IMR-90 (cell line): ENCODE measurements around the gene MICA. TPM values are rescaled to one million over a fixed set of nuclear protein-coding genes. Genes with fewer than 3 reads are reported as not detected.

Experiments used
- ATAC-seq: fragments of 200-7000 bp; cut with Tn5 transposase; 2 replicates; pipeline ENCODE4 v1.9.1; 2020; ENCODE audit warnings: low read depth, mild to moderate bottlenecking, moderate library complexity
- BruUV-seq: library from RNA; stranded (reverse); fragments of 400-500 nt; replicated peaks from 2 replicates; lab custom pipeline; 2021; lab: Mats Ljungman, UMichigan
- CTCF ChIA-PET: fragments of 300-600 bp; formaldehyde crosslinking; extraction: SDS; loops from one replicate; lab custom pipeline; 2021; ENCODE audit warnings: antibody characterized with exemption; lab: Yijun Ruan, JAX
- POLR2A ChIA-PET: fragments of 300-600 bp; sonication (Branson Sonifier 250); formaldehyde crosslinking; loops from one replicate; lab custom pipeline; 2022; ENCODE audit warnings: antibody characterized with exemption; ENCODE audit not compliant: unreplicated experiment; lab: Charles Lee
- DNase-seq: peaks from one replicate; pipeline ENCODE4 v3.0.0; 2013
- H2AFZ ChIP-seq: replicated peaks from 2 replicates; pipeline ENCODE3; 2013; ENCODE audit warnings: low read length, mild to moderate bottlenecking; ENCODE audit not compliant: poor library complexity
- H2AK5ac ChIP-seq: 2 replicates; pipeline ENCODE4 v1.6.1; 2013; ENCODE audit warnings: low read depth, low read length, inconsistent platforms
- H2AK9ac ChIP-seq: replicated peaks from 2 replicates; pipeline ENCODE3; 2013; ENCODE audit warnings: mild to moderate bottlenecking, low read depth, low read length, moderate library complexity; ENCODE audit not compliant: poor library complexity
- H2BK120ac ChIP-seq: 2 replicates; pipeline ENCODE4 v1.6.1; 2013; ENCODE audit warnings: low read depth, low read length, inconsistent platforms
- H2BK15ac ChIP-seq: 3 replicates; pipeline ENCODE4 v1.6.1; 2013; ENCODE audit warnings: low read depth, low read length, inconsistent platforms
- H2BK20ac ChIP-seq: 2 replicates; pipeline ENCODE4 v1.6.1; 2013; ENCODE audit warnings: low read depth, mild to moderate bottlenecking, inconsistent platforms, low read length, moderate library complexity
- H2BK5ac ChIP-seq: 2 replicates; pipeline ENCODE4 v1.6.1; 2013; ENCODE audit warnings: mild to moderate bottlenecking, low read depth, low read length, inconsistent platforms; ENCODE audit not compliant: poor library complexity, severe bottlenecking
- H3K14ac ChIP-seq: replicated peaks from 2 replicates; pipeline ENCODE4 v1.6.1; 2013; ENCODE audit warnings: low read depth, low read length, inconsistent platforms
- H3K18ac ChIP-seq: 2 replicates; pipeline ENCODE4 v1.6.1; 2013; ENCODE audit warnings: low read depth, low read length, control low read depth
- H3K23ac ChIP-seq: 2 replicates; pipeline ENCODE4 v1.6.1; 2013; ENCODE audit warnings: low read depth, low read length, inconsistent platforms
- H3K27ac ChIP-seq: 2 replicates; pipeline ENCODE4 v1.5.1; 2013; ENCODE audit warnings: mild to moderate bottlenecking, control low read depth, low read length; ENCODE audit not compliant: insufficient read depth
- H3K27me3 ChIP-seq: 2 replicates; pipeline ENCODE4 v1.6.1; 2013; ENCODE audit warnings: low read length; ENCODE audit not compliant: control insufficient read depth, insufficient read depth
- H3K36me3 ChIP-seq: 2 replicates; pipeline ENCODE4 v1.6.1; 2013; ENCODE audit warnings: low read length, mixed read lengths; ENCODE audit not compliant: control insufficient read depth, insufficient read depth
- H3K4ac ChIP-seq: 2 replicates; pipeline ENCODE4 v1.6.1; 2013; ENCODE audit warnings: low read depth, low read length, inconsistent platforms
- H3K4me1 ChIP-seq: 2 replicates; pipeline ENCODE4 v1.6.1; 2013; ENCODE audit warnings: low read length, mixed read lengths; ENCODE audit not compliant: control insufficient read depth, insufficient read depth
- H3K4me2 ChIP-seq: 2 replicates; pipeline ENCODE4 v1.6.1; 2013; ENCODE audit warnings: low read depth, mild to moderate bottlenecking, control low read depth, low read length, moderate library complexity
- H3K4me3 ChIP-seq: 2 replicates; pipeline ENCODE4 v1.5.1; 2013; ENCODE audit warnings: low read depth, mild to moderate bottlenecking, control low read depth, low read length, moderate library complexity; ENCODE audit not compliant: insufficient read depth
- H3K56ac ChIP-seq: 2 replicates; pipeline ENCODE4 v1.6.1; 2013; ENCODE audit warnings: low read length, inconsistent platforms; ENCODE audit not compliant: insufficient read depth; ENCODE audit errors: extremely low read depth
- H3K79me1 ChIP-seq, 2 experiments: 2 replicates each; pipeline ENCODE4 v1.6.1; 2013; ENCODE audit warnings: low read length in 2 of 2, inconsistent platforms in 1 of 2, low read depth in 1 of 2
- H3K9ac ChIP-seq: 2 replicates; pipeline ENCODE4 v1.6.1; 2013; ENCODE audit warnings: low read depth, low read length, control low read depth
- H3K9me1 ChIP-seq: 2 replicates; pipeline ENCODE4 v1.6.1; 2013; ENCODE audit warnings: low read length, inconsistent platforms; ENCODE audit not compliant: insufficient read depth
- H3K9me3 ChIP-seq: 2 replicates; pipeline ENCODE4 v1.6.1; 2013; ENCODE audit warnings: low read length; ENCODE audit not compliant: control insufficient read depth, insufficient read depth
- H4K20me1 ChIP-seq: 2 replicates; pipeline ENCODE4 v1.6.1; 2013; ENCODE audit warnings: low read length, inconsistent platforms; ENCODE audit not compliant: insufficient read depth
- H4K5ac ChIP-seq: 2 replicates; pipeline ENCODE4 v1.6.1; 2013; ENCODE audit warnings: mild to moderate bottlenecking, low read depth, low read length, control low read depth
- H4K8ac ChIP-seq, 2 experiments: 2 replicates each; pipeline ENCODE4 v1.6.1; 2013; ENCODE audit warnings: low read depth in 2 of 2, low read length in 2 of 2, control low read depth in 1 of 2, inconsistent platforms in 1 of 2
- H4K91ac ChIP-seq: 2 replicates; pipeline ENCODE4 v1.6.1; 2013; ENCODE audit warnings: low read depth, low read length, inconsistent platforms; ENCODE audit not compliant: insufficient read depth
- BHLHE40 ChIP-seq: fragments of 150-350 bp; IDR thresholded peaks from 2 replicates; pipeline ENCODE4 v1.6.1; 2016; ENCODE audit warnings: mild to moderate bottlenecking, low read depth, low read length
- CEBPB ChIP-seq: IDR thresholded peaks from 2 replicates; pipeline ENCODE4 v1.6.1; 2012; ENCODE audit warnings: low read depth, low read length, improper control_type of control experiment
- CHD1 ChIP-seq: IDR thresholded peaks from 2 replicates; pipeline ENCODE4 v1.6.1; 2012; ENCODE audit warnings: low read depth, low read length, improper control_type of control experiment
- FOS ChIP-seq: fragments of 150-350 bp; IDR thresholded peaks from 2 replicates; pipeline ENCODE4 v1.6.1; 2016; ENCODE audit warnings: low read depth, low read length
- MAFK ChIP-seq: IDR thresholded peaks from 2 replicates; pipeline ENCODE4 v1.6.1; 2012; ENCODE audit warnings: low read depth, low read length, improper control_type of control experiment
- MAZ ChIP-seq: IDR thresholded peaks from 2 replicates; pipeline ENCODE4 v1.6.1; 2012; ENCODE audit warnings: low read depth, mild to moderate bottlenecking, low read length, improper control_type of control experiment, moderate library complexity, borderline replicate concordance
- MXI1 ChIP-seq: IDR thresholded peaks from 2 replicates; pipeline ENCODE4 v1.6.1; 2012; ENCODE audit warnings: low read depth, mild to moderate bottlenecking, low read length, moderate library complexity, borderline replicate concordance
- NFE2L2 ChIP-seq: fragments of 150-350 bp; IDR thresholded peaks from 2 replicates; pipeline ENCODE4 v1.6.1; 2016; ENCODE audit warnings: low read depth, mild to moderate bottlenecking, low read length
- POLR2A ChIP-seq: IDR thresholded peaks from 2 replicates; pipeline ENCODE4 v1.6.1; 2012; ENCODE audit warnings: mild to moderate bottlenecking, low read depth, low read length
- RAD21 ChIP-seq: IDR thresholded peaks from 2 replicates; pipeline ENCODE4 v1.6.1; 2012; ENCODE audit warnings: low read length, improper control_type of control experiment
- RCOR1 ChIP-seq: IDR thresholded peaks from 2 replicates; pipeline ENCODE4 v1.6.1; 2012; ENCODE audit warnings: mild to moderate bottlenecking, low read length, improper control_type of control experiment; ENCODE audit not compliant: insufficient replicate concordance
- RFX5 ChIP-seq: IDR thresholded peaks from 2 replicates; pipeline ENCODE4 v1.8.0; 2012; ENCODE audit warnings: low read depth, mild to moderate bottlenecking, low read length, moderate library complexity
- SMC3 ChIP-seq: fragments of 150-350 bp; IDR thresholded peaks from 2 replicates; pipeline ENCODE4 v1.6.1; 2016; ENCODE audit warnings: low read depth, mild to moderate bottlenecking, antibody characterized with exemption, low read length, moderate library complexity
- USF2 ChIP-seq: fragments of 150-350 bp; IDR thresholded peaks from 2 replicates; pipeline ENCODE4 v1.6.1; 2017; ENCODE audit warnings: mild to moderate bottlenecking, antibody characterized with exemption, low read length, low read depth
- WGBS, 2 experiments: methylation state at CpG; one replicate each; pipeline versions ENCODE4 v1.1.5 to v1.1.7; 2013; ENCODE audit warnings: missing lambda C conversion rate in 2 of 2; ENCODE audit not compliant: insufficient read length in 1 of 2; ENCODE audit errors: extremely low coverage in 2 of 2; 5-methylcytosine and 5-hydroxymethylcytosine counted together
- dilution Hi-C: fragments of 300-500 bp; cut with HindIII; formaldehyde crosslinking; loops from one replicate; pipeline ENCODE4 v1.14.3; 2018; ENCODE audit warnings: low sequenced_read_pairs; ENCODE audit not compliant: unreplicated experiment
- in situ Hi-C: fragments of 300-500 bp; cut with MboI; formaldehyde crosslinking; loops from 3 replicates; pipeline ENCODE4 v1.14.3; 2019; ENCODE audit warnings: low sequenced_read_pairs, inconsistent platforms, mixed read lengths
- intact Hi-C: fragments of 100-400 bp; cut with micrococcal nuclease; formaldehyde crosslinking; loops from 2 replicates; pipeline ENCODE4 v1.10.0; 2022
- polyA plus RNA-seq, 3 experiments: library from polyadenylated mRNA; depleted of rRNA; stranded (reverse); fragments of >200 nt; gene quantifications; 2 replicates each; pipeline ENCODE4 v1.2.3, GENCODE V29; 2012; ENCODE audit warnings: low replicate concordance in 1 of 3
- total RNA-seq: library from RNA; depleted of rRNA; stranded (reverse); fragments of >200 nt; gene quantifications from 2 replicates; pipeline ENCODE4 v1.2.3, GENCODE V29; 2012
- TF ChIP-seq, protein P1 (sequence below): fragments of 150-350 bp; IDR thresholded peaks from 2 replicates; pipeline ENCODE4 v1.6.1; 2016; ENCODE audit warnings: low read depth, mild to moderate bottlenecking, low read length, moderate library complexity, borderline replicate concordance
- TF ChIP-seq, protein P2 (sequence below): conservative IDR thresholded peaks from 2 replicates; pipeline ENCODE4 v1.5.1; 2012; ENCODE audit warnings: mild to moderate bottlenecking, low read depth, low read length, improper control_type of control experiment

The MICA gene
- total and polyA plus RNA-seq, 2 of the 4 experiments (the other 2 are of a cell fraction) = 55.9 to 67.7 TPM

- dilution Hi-C loops (no loop called here), in situ Hi-C loops (no loop called here), intact Hi-C loops (no loop called here)
- H3K56ac ChIP-seq = no peak overlapping the region
- H2AK9ac ChIP-seq = no peak overlapping the region
- H2BK5ac ChIP-seq = no peak overlapping the region
- no peak overlapping the region for H3K18ac ChIP-seq
- POLR2A ChIA-PET = no interaction called here
- no peak overlapping the region for H3K4ac ChIP-seq
- no peak overlapping the region for H3K27ac ChIP-seq
- CTCF ChIA-PET = no interaction called here
- TF ChIP-seq RCOR1 = no peak
- no peak for TF ChIP-seq CHD1
- TF ChIP-seq, protein P1, sequence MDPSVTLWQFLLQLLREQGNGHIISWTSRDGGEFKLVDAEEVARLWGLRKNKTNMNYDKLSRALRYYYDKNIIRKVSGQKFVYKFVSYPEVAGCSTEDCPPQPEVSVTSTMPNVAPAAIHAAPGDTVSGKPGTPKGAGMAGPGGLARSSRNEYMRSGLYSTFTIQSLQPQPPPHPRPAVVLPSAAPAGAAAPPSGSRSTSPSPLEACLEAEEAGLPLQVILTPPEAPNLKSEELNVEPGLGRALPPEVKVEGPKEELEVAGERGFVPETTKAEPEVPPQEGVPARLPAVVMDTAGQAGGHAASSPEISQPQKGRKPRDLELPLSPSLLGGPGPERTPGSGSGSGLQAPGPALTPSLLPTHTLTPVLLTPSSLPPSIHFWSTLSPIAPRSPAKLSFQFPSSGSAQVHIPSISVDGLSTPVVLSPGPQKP = no peak
- no peak for TF ChIP-seq RAD21
- TF ChIP-seq NFE2L2 = no peak
- no peak for TF ChIP-seq USF2
- TF ChIP-seq POLR2A = no peak
- no peak for TF ChIP-seq BHLHE40
- TF ChIP-seq, protein P2, sequence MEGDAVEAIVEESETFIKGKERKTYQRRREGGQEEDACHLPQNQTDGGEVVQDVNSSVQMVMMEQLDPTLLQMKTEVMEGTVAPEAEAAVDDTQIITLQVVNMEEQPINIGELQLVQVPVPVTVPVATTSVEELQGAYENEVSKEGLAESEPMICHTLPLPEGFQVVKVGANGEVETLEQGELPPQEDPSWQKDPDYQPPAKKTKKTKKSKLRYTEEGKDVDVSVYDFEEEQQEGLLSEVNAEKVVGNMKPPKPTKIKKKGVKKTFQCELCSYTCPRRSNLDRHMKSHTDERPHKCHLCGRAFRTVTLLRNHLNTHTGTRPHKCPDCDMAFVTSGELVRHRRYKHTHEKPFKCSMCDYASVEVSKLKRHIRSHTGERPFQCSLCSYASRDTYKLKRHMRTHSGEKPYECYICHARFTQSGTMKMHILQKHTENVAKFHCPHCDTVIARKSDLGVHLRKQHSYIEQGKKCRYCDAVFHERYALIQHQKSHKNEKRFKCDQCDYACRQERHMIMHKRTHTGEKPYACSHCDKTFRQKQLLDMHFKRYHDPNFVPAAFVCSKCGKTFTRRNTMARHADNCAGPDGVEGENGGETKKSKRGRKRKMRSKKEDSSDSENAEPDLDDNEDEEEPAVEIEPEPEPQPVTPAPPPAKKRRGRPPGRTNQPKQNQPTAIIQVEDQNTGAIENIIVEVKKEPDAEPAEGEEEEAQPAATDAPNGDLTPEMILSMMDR = no peak
- TF ChIP-seq SMC3 = no peak
- TF ChIP-seq MAZ = no peak
- TF ChIP-seq CEBPB = no peak
- TF ChIP-seq MAFK = no peak
- no peak for TF ChIP-seq MXI1
- TF ChIP-seq RFX5 = no peak
- no peak for TF ChIP-seq FOS
- no peak overlapping the region for H2AFZ ChIP-seq
- H3K4me2 ChIP-seq = no peak overlapping the region
- H3K36me3 ChIP-seq = peaks cover 9% of the 10 kb centered on the region
- no peak overlapping the region for H4K8ac ChIP-seq
- no peak overlapping the region for H2AK5ac ChIP-seq
- peaks cover 3% of the 10 kb centered on the region; the same call in 1 of the 2 replicates for H3K9me1 ChIP-seq
- no peaks in the 10 kb centered on the region for H3K4me1 ChIP-seq
- peaks cover 8% of the 10 kb centered on the region for H3K27me3 ChIP-seq
- no peaks in the 10 kb centered on the region for H3K79me1 ChIP-seq
- H3K14ac ChIP-seq = no peak overlapping the region
- H2BK20ac ChIP-seq = no peak overlapping the region
- H3K9me3 ChIP-seq = no peaks in the 10 kb centered on the region
- no peak overlapping the region for H4K5ac ChIP-seq
- H2BK15ac ChIP-seq = no peak overlapping the region
- no peak overlapping the region for H4K91ac ChIP-seq
- H2BK120ac ChIP-seq = no peak overlapping the region
- 43% methylated on average over 1 of the region's 2 CpGs; no CpG with 5 or more reads in 1 of the 2 experiments for WGBS, 2 experiments
- H3K9ac ChIP-seq = no peak overlapping the region
- H3K4me3 ChIP-seq = no peak overlapping the region
- no TSS peak for BruUV-seq
- no peaks in the 10 kb centered on the region for H4K20me1 ChIP-seq
- ATAC-seq (no peak), DNase-seq (no peak)
- H3K23ac ChIP-seq = no peak overlapping the region; the same call in 1 of the 2 replicates
Observed at GRCh38 chr6:31419842-31420241, 16.4 kb downstream of the MICA start.
